Prostate gland (tissue), 2 donors: Measurements from ENCODE around the gene FASTKD3. TPM values are rescaled to one million over a fixed set of nuclear protein-coding genes. Genes with fewer than 3 reads are reported as not detected.

Experiments used
- DNase-seq: peaks from one replicate; pipeline ENCODE4 v3.0.0-alpha.2; 2019; ENCODE audit warnings: low spot score
- H3K27ac ChIP-seq, 2 donors: fragments of 200-600 bp; sonication (generic); 2 replicates each; pipeline ENCODE4 v1.5.1; 2017 to 2019
- H3K27me3 ChIP-seq: fragments of 200-600 bp; sonication (generic); replicated peaks from 2 replicates; pipeline ENCODE4 v1.5.1; 2019; ENCODE audit not compliant: insufficient read depth
- H3K36me3 ChIP-seq, 2 donors: fragments of 200-600 bp; sonication (generic); 1 replicate in 1 of 2; 2 replicates in 1 of 2; pipeline versions ENCODE4 v1.5.1 to v1.8.1; 2017 to 2019
- H3K4me1 ChIP-seq: fragments of 200-600 bp; sonication (generic); replicated peaks from 2 replicates; pipeline ENCODE4 v1.5.1; 2019
- H3K4me3 ChIP-seq, 2 donors: fragments of 200-600 bp; sonication (generic); 2 replicates each; pipeline ENCODE4 v1.5.1; 2017 to 2019
- H3K9me3 ChIP-seq: fragments of 200-600 bp; sonication (generic); 2 replicates; pipeline ENCODE4 v1.5.1; 2017
- CTCF ChIP-seq, 4 experiments: fragments of 200-600 bp in 2 of 4; fragments of 450-650 bp in 2 of 4; sonication (generic) in 2 of 4; IDR thresholded peaks; 1 replicate in 3 of 4; 2 replicates in 1 of 4; pipeline ENCODE4 v1.5.1; 2016 to 2019; ENCODE audit warnings: antibody characterized with exemption in 4 of 4, mild to moderate bottlenecking in 2 of 4, moderate library complexity in 2 of 4
- POLR2A ChIP-seq: fragments of 450-650 bp; IDR thresholded peaks from one replicate; pipeline ENCODE4 v1.6.1; 2016; ENCODE audit warnings: antibody characterized with exemption, mild to moderate bottlenecking
- POLR2AphosphoS5 ChIP-seq: sonication (generic); formaldehyde crosslinking; IDR thresholded peaks from one replicate; pipeline ENCODE4 v1.6.1; 2017; ENCODE audit warnings: antibody characterized with exemption
- WGBS: methylation state at CpG from one replicate; pipeline ENCODE4 v1.1.5; 2018; 5-methylcytosine and 5-hydroxymethylcytosine counted together
- intact Hi-C: fragments of 100-400 bp; cut with DNase I; formaldehyde crosslinking; loops from one replicate; pipeline ENCODE4 v1.14.2; 2022
- total RNA-seq, 2 donors: library from RNA; depleted of rRNA; stranded (reverse); fragments of >200 nt; gene quantifications; one replicate each; pipeline ENCODE4 v1.1.0, GENCODE V29; 2016

The FASTKD3 gene
- total RNA-seq, 2 donors from 2014 or later = 9.7 to 10.7 TPM

DNA sequence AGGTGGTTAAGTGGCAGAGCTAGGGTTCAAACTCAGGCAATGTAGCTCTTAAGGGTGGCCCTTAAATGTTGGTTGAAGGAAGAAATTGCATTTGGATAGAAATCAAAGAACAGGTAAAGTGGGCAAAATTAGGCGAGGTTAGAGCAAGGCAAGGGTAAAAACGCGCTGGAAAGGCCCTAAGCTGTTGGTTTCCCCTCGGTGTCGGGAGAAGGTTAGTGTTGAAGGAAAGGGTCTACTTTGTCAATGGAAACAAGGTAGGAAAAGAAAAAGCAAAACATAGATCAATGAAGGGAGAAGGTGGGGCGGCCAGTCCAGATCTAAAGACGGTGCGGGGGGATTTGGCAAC lies 431 bp downstream of the FASTKD3 start:
- Histone ChIP-seq H3K4me1 (peaks cover 4% of the 10 kb centered on the region), H3K4me3 (peak overlapping the region; percentile 88 to 92), H3K36me3 (no peaks in the 10 kb centered on the region), H3K9me3 (no peaks in the 10 kb centered on the region), H3K27ac (peak overlapping the region; percentile 77), H3K27me3 (no peaks in the 10 kb centered on the region)
- DNase-seq = no peak
- intact Hi-C loops = loop anchor here (5.0 kb wide), 1 partner anchor 471 kb away; the partner anchor contains the start of gene ADCY2
- TF ChIP-seq CTCF (IDR thresholded peaks at IDR 0.05) (no peak), POLR2A (no peak), POLR2AphosphoS5 (no peak)
- 0% methylated on average over 8 of the region's 8 CpGs for WGBS

DNA sequence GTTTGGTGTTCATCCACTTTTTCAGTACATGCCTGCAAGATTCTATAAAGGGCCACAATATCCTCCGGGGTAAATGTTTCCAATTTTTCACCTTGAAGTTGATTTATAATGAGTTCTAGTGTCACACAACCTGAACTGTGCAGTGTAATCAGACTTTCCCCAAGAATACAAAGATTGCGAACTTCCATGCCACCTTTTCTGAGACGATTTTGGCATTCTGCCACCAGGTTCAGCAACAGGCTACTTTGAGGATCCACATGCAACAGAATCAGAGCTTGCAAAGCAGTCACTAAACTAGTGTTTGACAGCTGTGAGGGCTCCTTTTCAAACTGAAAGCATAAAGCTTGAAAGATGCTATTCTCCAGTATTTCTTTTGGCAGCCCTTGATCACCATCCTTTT lies 1.6 kb downstream of the FASTKD3 start:
- WGBS = 53% methylated on average over 3 of the region's 3 CpGs
- H3K27me3 ChIP-seq = no peaks in the 10 kb centered on the region
- intact Hi-C loops = loop anchor here (5.0 kb wide), 1 partner anchor 470 kb away; the partner anchor contains the start of gene ADCY2
- peaks cover 4% of the 10 kb centered on the region for H3K4me1 ChIP-seq
- H3K27ac ChIP-seq = no peak overlapping the region
- no peak for DNase-seq
- no peak for TF ChIP-seq CTCF (IDR thresholded peaks at IDR 0.05)
- no peak for TF ChIP-seq POLR2AphosphoS5
- no peak for TF ChIP-seq POLR2A
- H3K4me3 ChIP-seq = no peak overlapping the region
- no peaks in the 10 kb centered on the region for H3K9me3 ChIP-seq
- no peaks in the 10 kb centered on the region for H3K36me3 ChIP-seq

GRCh38 chr5:7866196-7866595 lies 2.6 kb downstream of the FASTKD3 start:
- intact Hi-C loops = loop anchor here (5.0 kb wide), 1 partner anchor 469 kb away; the partner anchor contains the start of gene ADCY2
- 99% methylated on average over 2 of the region's 2 CpGs for WGBS
- TF ChIP-seq CTCF (IDR thresholded peaks at IDR 0.05) (no peak), POLR2A (no peak), POLR2AphosphoS5 (no peak)

DNA sequence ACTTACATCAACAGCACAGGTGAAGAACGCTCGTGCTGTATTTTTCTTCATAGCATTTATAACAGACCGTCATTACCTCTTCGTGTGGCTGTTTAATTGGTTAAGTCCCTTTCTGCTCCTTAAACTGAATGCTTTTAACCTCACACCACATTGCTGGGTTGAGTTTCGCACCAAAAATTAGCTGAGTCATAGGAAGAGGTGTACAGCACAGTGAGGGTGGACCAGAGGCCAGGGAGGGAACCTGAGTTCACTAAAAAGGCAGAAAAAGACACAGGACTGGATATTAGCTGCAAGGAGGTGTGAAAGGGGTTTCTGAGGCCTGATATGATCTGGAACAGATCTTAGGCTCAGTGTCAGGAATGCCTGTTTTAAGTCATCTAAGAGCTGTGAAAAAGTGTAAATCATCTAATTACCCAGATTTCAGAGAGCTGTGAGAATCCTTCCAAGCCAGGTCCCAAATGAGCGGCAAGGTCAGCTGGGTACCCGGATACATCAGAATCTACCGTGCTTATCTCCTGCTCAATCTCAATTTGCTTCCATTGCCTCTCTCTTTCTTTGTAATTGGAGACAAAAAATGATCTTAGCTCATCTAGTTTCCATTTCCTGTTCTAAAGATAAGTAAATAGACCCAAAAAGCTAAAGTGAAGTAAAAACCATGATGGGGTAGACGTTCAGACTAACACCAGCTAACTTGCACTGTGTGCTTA lies 10.8 kb downstream of the FASTKD3 start:
- Histone ChIP-seq H3K9me3 (no peaks in the 10 kb centered on the region), H3K4me3 (no peak overlapping the region), H3K27me3 (no peaks in the 10 kb centered on the region), H3K36me3 (no peaks in the 10 kb centered on the region), H3K4me1 (no peaks in the 10 kb centered on the region), H3K27ac (no peak overlapping the region)
- no peak for DNase-seq
- WGBS = 58% methylated on average over 9 of the region's 9 CpGs
- intact Hi-C loops = loop anchor here (10.0 kb wide), 1 partner anchor 1093 kb away; no protein-coding TSS in a partner anchor
- TF ChIP-seq POLR2A (no peak), POLR2AphosphoS5 (no peak), CTCF (IDR thresholded peaks at IDR 0.05) (no peak)

More at GRCh38 chr5:7866196-7866595, 2.6 kb downstream of the FASTKD3 start:
- Histone ChIP-seq H3K27ac (no peak overlapping the region), H3K36me3 (no peaks in the 10 kb centered on the region), H3K27me3 (no peaks in the 10 kb centered on the region), H3K4me1 (peaks cover 4% of the 10 kb centered on the region), H3K4me3 (no peak overlapping the region), H3K9me3 (no peaks in the 10 kb centered on the region)
- DNase-seq = no peak

GRCh38 chr5:7857361-7857760 lies 11.5 kb downstream of the FASTKD3 start:
- no peaks in the 10 kb centered on the region for H3K27me3 ChIP-seq
- no peaks in the 10 kb centered on the region for H3K4me1 ChIP-seq
- no peaks in the 10 kb centered on the region for H3K9me3 ChIP-seq
- no peak overlapping the region for H3K4me3 ChIP-seq
- H3K36me3 ChIP-seq = no peaks in the 10 kb centered on the region
- DNase-seq = no peak
- TF ChIP-seq POLR2A = no peak
- TF ChIP-seq POLR2AphosphoS5 = no peak
- no peak for TF ChIP-seq CTCF (IDR thresholded peaks at IDR 0.05)
- intact Hi-C loops = loop anchor here (10.0 kb wide), 1 partner anchor 1093 kb away; no protein-coding TSS in a partner anchor
- WGBS = 87% methylated on average over 5 of the region's 5 CpGs
- H3K27ac ChIP-seq = no peak overlapping the region
